Esophagus squamous epithelium (tissue), 5 donors: ENCODE data around the gene SLC49A3. TPM values are rescaled to one million over a fixed set of nuclear protein-coding genes. Genes with fewer than 3 reads are reported as not detected.
"Not testable (repeated sequence)": the region's sequence is repeated elsewhere in the genome, so short reads cannot be mapped to it uniquely, and the experiment has no call there.

Source experiments
- DNase-seq: peaks from one replicate; lab custom pipeline; 2025; lab: John Stamatoyannopoulos, UW
- H3K27ac ChIP-seq, 4 donors: fragments of 200-600 bp; sonication (generic); one replicate each; pipeline ENCODE4 v1.5.1; 2016 to 2019; ENCODE audit warnings: mild to moderate bottlenecking in 1 of 4
- H3K27me3 ChIP-seq, 4 donors: fragments of 200-600 bp; sonication (generic); 1 replicate in 3 of 4; 2 replicates in 1 of 4; pipeline versions ENCODE4 v1.5.1 to v1.6.0; 2017 to 2021; ENCODE audit warnings: antibody characterized with exemption in 1 of 4
- H3K36me3 ChIP-seq, 3 donors: fragments of 200-600 bp; sonication (generic); one replicate each; pipeline ENCODE4 v1.5.1; 2016 to 2019
- H3K4me1 ChIP-seq, 3 donors: fragments of 200-600 bp; sonication (generic); one replicate each; pipeline ENCODE4 v1.5.1; 2017 to 2019
- H3K4me3 ChIP-seq, 4 donors: fragments of 200-600 bp; sonication (generic); 1 replicate in 3 of 4; 2 replicates in 1 of 4; pipeline ENCODE4 v1.5.1; 2016 to 2019; ENCODE audit warnings: mild to moderate bottlenecking in 2 of 4, moderate library complexity in 1 of 4
- H3K9me3 ChIP-seq, 3 donors: fragments of 200-600 bp; sonication (generic); one replicate each; pipeline ENCODE4 v1.5.1; 2016 to 2019
- CTCF ChIP-seq, 6 experiments: fragments of 450-650 bp in 4 of 6; fragments of 200-600 bp in 2 of 6; sonication (generic) in 2 of 6; IDR thresholded peaks; one replicate each; pipeline ENCODE4 v1.5.1; 2016 to 2019; ENCODE audit warnings: antibody characterized with exemption in 6 of 6, mild to moderate bottlenecking in 4 of 6, moderate library complexity in 4 of 6
- POLR2A ChIP-seq, 4 donors: fragments of 450-650 bp; IDR thresholded peaks; one replicate each; pipeline ENCODE4 v1.6.1; 2017; ENCODE audit warnings: antibody characterized with exemption in 4 of 4, mild to moderate bottlenecking in 4 of 4, moderate library complexity in 3 of 4
- WGBS, 2 donors: methylation state at CpG; one replicate each; pipeline ENCODE4 v1.1.5; 2018; 5-methylcytosine and 5-hydroxymethylcytosine counted together
- intact Hi-C: fragments of 100-400 bp; cut with DNase I; formaldehyde crosslinking; loops from one replicate; pipeline ENCODE4 v1.15.0; 2022
- total RNA-seq, 4 donors: library from RNA; depleted of rRNA; stranded (reverse); fragments of >200 nt; gene quantifications; one replicate each; pipeline ENCODE4 v1.1.0, GENCODE V29; 2016
- donor health status: DM: yes; HTN: yes; CAD: no.

The SLC49A3 gene
- total RNA-seq, 4 donors from 2014 or later, result 2.5 to 6.5 (median 4.7) TPM

- TF ChIP-seq POLR2A (IDR thresholded peaks at IDR 0.05), result no peak
- TF ChIP-seq CTCF (IDR thresholded peaks at IDR 0.05), result no peak
- Histone ChIP-seq H3K4me1 (no peaks in the 10 kb centered on the region), H3K4me3 (no peak overlapping the region), H3K9me3 (no peaks in the 10 kb centered on the region), H3K36me3 (peaks cover 23 to 87% (median 50%) of the 10 kb centered on the region in 3 donors), H3K27ac (no peak overlapping the region), H3K27me3 (no peaks in the 10 kb centered on the region)
- 92 to 94% methylated on average over 9 to 14 of the region's 18 CpGs for whole genome bisulfite sequencing, 2 donors
- DNase-seq, result no peak
- intact Hi-C loops, result no loop called here
Observed at GRCh38 chr4:733631-733980, 44.7 kb upstream of the SLC49A3 start.

GRCh38 chr4:732911-733630 lies 44.1 kb upstream of the SLC49A3 start:
- Histone ChIP-seq H3K36me3 (peaks cover 23 to 87% (median 50%) of the 10 kb centered on the region in 3 donors), H3K4me1 (no peaks in the 10 kb centered on the region), H3K27ac (no peak overlapping the region), H3K4me3 (no peak overlapping the region), H3K27me3 (no peaks in the 10 kb centered on the region), H3K9me3 (no peaks in the 10 kb centered on the region)
- intact Hi-C loops, result no loop called here
- TF ChIP-seq POLR2A (IDR thresholded peaks at IDR 0.05), result no peak
- TF ChIP-seq CTCF (IDR thresholded peaks at IDR 0.05), result no peak
- WGBS, 2 donors, result 80 to 100% methylated on average over 1 to 6 of the region's 32 CpGs
- DNase-seq, result no peak

GRCh38 chr4:732486-732885 lies 43.5 kb upstream of the SLC49A3 start:
- no peak for DNase-seq
- H3K27ac ChIP-seq, result no peak overlapping the region
- intact Hi-C loops, result no loop called here
- peaks cover 23 to 83% (median 44%) of the 10 kb centered on the region in 3 donors for H3K36me3 ChIP-seq
- peaks cover 0 to 3% (median 0%) of the 10 kb centered on the region in 3 donors for H3K4me1 ChIP-seq
- no peaks in the 10 kb centered on the region for H3K9me3 ChIP-seq
- H3K4me3 ChIP-seq, result no peak overlapping the region
- TF ChIP-seq CTCF (IDR thresholded peaks at IDR 0.05) (no peak), POLR2A (IDR thresholded peaks at IDR 0.05) (no peak)
- WGBS, 2 donors, result 93 to 100% methylated on average over 3 to 10 of the region's 20 CpGs
- no peaks in the 10 kb centered on the region for H3K27me3 ChIP-seq

- H3K27ac ChIP-seq, intact Hi-C loops, H3K4me1 ChIP-seq, H3K9me3 ChIP-seq, H3K27me3 ChIP-seq, H3K4me3 ChIP-seq, DNase-seq: not testable (repeated sequence)
- 66 to 80% methylated on average over 1 to 10 of the region's 27 CpGs for WGBS, 2 donors
- peaks cover 23 to 78% (median 41%) of the 10 kb centered on the region in 3 donors for H3K36me3 ChIP-seq
Observed at GRCh38 chr4:731954-732353, 43.0 kb upstream of the SLC49A3 start.

GRCh38 chr4:730946-731904 lies 42.3 kb upstream of the SLC49A3 start:
- H3K4me3 ChIP-seq, DNase-seq, intact Hi-C loops, H3K27ac ChIP-seq, H3K27me3 ChIP-seq, H3K9me3 ChIP-seq: not testable (repeated sequence)
- Histone ChIP-seq H3K36me3 (peaks cover 23 to 72% (median 41%) of the 10 kb centered on the region in 3 donors), H3K4me1 (peaks cover 0 to 15% (median 0%) of the 10 kb centered on the region in 3 donors)
- 98% methylated on average over 21 of the region's 68 CpGs; no CpG with 5 or more reads in 1 of the 2 donors for WGBS, 2 donors

GRCh38 chr4:730511-730910 lies 41.6 kb upstream of the SLC49A3 start:
- TF ChIP-seq CTCF (IDR thresholded peaks at IDR 0.05), result no peak
- no peak for TF ChIP-seq POLR2A (IDR thresholded peaks at IDR 0.05)
- H3K36me3 ChIP-seq, result peaks cover 23 to 65% (median 39%) of the 10 kb centered on the region in 3 donors
- H3K4me3 ChIP-seq, result no peak overlapping the region
- peaks cover 0 to 22% (median 0%) of the 10 kb centered on the region in 3 donors for H3K4me1 ChIP-seq
- no peaks in the 10 kb centered on the region for H3K27me3 ChIP-seq
- H3K9me3 ChIP-seq, result no peaks in the 10 kb centered on the region
- intact Hi-C loops, result no loop called here
- no peak overlapping the region for H3K27ac ChIP-seq
- DNase-seq, result no peak
- 98 to 99% methylated on average over 19 to 21 of the region's 27 CpGs for WGBS, 2 donors
